ENCODE data around the gene NDST4.
A peak's percentile ranks its signal among the peaks of the same experiment; 100 is the strongest.

The NDST4 gene

DNA sequence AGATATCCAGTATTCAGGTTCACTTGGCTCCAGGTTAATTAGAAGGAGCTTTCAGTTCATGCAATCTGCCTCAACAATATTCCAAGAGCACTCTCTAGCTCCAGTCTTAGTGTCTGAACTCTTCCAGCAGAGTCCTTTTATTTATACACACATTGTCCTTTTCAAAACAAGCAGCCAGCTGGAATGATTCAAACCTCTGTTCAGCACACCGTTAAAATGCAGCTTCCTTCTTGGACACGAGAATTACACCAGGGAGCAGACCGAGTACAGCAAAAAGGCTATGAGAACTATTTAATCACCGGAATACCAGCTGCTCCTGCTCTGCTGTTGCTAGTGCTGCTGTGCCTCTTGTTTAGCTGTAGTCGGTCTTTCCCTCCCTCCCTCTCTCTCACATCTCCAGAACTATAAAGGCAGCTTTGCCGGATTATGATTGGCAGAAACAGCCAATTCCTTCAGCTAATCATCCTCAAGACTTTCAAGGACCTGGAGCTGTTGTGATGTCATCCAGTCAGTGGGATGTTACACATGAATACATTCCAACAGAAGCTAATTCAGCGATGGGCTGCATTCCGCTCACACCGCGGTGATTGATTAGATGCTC is at the start of gene NDST4:
TSS of gene NDST4 (minus strand) at position 115 of the 601 bp plus-strand sequence. CDS start 36,584 bp downstream, outside the sequence.
- no peak for FAIRE-seq

DNA sequence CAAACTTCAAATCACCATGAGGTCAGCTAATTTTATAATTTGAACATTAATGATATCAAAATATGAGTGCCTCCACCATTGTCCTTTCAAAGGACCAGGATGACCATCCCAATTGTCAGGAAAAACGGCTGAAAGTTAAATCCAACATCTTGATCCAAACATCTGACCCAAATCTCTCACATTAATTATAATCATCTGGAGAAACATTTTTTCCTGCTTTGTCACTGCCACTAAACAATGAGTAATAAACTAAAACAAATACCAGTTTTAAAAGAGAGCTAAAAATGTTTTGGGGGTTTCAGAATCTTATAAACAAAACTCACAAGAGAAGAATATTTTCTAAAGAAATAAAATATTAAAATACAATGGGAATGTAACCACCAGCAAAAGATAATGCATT is 45.7 kb upstream of the NDST4 start:
- FAIRE-seq, result no peak

DNA sequence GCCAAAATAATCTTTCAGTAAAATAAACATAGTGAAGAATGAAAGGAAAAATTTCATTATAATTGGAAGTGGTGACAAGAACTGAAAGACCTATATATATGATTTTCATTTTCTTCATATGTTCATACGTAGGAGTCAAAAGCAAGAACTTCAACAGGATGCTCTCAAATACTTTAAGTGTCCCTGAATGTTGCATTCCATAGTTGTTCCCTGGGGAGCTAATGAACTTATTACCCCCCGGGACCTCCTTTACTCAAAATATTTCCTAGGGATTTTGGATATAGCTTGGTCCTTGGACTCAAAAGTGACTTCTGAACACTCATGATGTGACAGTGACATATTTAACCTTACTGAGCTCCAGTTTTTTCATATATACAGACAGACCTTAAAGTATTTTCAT is 44.9 kb upstream of the NDST4 start:
- FAIRE-seq, result no peak

DNA sequence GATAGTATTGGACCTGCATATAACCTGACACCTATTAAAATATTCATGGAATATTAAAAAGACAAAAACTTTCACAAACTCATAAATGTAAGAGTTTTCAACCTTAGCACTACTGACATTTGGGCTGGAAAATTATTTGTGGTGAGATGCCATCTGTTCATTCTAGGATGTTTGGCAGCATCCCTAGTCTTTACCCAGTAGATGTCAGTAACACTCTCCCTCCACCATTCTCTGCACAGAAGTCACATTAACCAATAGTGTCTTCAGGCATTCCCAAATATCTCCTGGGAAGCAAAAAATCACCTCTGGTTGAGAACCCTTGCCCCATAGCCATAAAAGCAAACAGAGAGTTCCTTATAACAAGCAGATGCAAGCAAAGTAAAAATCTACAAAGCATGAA is 41.4 kb upstream of the NDST4 start:
- FAIRE-seq, result no peak

DNA sequence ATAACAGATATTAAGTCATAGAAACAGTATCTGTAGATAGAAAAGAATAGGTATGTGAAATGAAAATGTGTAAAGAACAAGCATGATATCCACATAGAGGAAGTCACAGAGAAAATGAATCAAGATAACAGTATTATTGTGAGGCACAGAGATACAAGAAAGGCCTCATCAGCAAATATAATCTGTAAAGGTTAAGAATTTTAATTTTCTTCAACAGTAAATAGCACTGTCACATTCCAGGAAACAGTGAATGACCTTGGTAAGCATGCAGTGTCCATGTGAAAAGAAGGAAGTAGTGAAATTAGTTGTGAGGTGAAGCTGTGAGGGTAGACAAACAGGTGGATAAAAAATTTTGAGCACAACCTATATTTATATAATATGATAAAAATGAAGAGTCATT is 39.5 kb upstream of the NDST4 start:
- FAIRE-seq, result no peak

DNA sequence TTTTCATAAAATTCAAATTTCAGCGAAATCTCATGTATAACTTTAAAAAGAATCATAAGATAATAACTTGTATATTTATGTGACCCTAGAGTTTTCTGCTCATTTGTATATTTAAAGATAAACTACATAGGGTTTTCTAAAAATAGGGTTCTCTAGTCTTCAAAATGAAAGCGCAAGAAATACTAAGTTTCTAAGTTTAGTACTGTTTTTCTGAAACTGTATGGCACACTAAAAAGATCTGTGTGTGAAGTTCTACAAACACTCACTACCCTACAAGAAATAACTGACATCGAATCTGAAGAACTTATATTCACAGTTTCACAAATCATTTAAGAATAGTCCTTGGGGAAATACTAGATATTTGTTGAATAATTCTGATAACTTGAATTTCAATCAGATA is 38.7 kb upstream of the NDST4 start:
- FAIRE-seq, result peak; percentile 11

DNA sequence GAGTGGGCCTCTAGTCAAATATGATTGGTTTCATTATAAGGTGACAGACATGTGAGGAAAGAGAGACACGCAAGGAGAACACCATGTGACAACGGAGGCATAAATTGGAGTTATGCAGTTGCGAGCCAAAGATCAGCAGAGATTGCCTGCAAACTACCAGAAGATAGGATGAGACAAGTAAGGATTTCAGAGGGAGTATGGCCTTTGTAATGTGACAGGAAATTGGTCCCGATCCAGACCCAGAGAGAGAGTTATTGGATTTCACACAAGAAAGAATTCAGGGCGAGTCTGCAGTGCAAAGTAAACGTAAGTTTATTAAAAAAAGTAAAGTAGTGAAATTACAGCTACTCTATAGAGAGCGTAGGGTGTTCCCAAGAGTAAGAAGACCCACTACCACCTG is 35.7 kb upstream of the NDST4 start:
- no peak for FAIRE-seq

DNA sequence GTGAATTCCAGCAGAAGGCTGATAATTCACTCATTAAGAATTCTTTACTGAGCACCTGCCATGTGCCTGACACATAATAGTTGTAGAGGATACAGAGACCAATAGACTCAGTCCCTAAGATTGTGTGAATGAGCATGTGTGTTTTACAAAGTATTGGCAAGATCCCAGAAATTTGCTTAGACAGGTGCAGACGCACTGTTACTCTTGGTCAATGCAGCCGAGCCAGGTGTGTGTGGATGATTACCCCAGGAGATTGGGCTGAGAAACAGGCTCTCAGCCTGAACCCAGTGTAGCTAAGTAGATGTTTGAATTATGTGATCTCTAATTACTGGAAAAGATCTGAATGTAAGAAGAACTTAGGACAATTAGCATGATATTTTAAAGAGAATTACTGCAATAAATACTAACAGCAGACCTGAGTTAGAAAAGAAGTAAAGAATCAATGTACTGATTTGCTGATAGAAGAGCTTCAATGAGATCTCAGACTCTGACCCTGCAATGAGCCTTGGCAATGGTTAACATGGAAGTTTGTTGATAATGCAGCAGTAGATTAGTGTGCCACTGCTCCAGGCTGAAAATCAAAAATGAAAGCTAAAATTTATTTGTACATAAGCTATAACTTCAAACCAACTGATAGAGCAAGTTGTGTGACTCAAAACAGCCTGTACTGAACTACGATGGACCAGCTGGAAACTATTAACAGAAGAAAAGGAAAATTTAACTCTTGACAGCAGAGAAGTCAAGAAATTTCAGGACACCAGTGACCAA is 32.2 kb upstream of the NDST4 start:
- FAIRE-seq, result no peak

DNA sequence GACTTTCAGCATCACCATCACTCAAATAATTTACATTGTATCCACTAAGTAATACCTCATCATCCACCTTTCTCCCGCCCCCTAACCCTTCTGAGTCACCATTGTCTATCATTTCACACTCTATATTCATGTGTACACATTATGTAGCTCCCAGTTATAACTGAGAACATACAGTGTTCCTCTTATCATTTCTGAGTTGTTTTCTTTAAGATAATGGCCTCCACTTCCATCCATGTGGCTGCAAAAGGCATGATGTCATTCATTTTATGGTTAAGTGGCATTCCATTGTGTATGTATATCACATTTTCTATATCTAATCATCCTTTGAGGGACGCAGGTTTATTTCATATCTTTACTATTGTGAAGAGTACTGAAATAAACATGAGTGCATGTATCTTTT is 14.6 kb upstream of the NDST4 start:
- no peak for FAIRE-seq

DNA sequence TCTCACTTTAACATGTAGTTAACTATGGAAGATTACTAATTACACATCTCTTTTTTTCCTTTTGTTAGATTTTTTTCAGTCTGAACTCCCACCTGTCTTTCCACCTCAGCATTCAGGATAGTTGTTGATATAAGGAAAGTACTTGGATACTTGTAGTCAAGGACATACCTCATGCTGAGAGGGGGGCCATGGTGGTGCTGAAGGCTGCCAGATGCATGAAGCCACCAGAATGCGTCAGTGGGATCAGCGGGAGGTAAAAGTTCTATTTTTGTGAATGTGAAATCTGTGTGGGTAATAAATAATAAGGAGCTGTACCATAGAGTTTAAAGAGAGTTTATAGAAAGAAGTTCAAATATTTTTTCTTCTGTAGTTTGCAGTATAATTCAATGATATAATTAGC is 13.1 kb upstream of the NDST4 start:
- no peak for FAIRE-seq

DNA sequence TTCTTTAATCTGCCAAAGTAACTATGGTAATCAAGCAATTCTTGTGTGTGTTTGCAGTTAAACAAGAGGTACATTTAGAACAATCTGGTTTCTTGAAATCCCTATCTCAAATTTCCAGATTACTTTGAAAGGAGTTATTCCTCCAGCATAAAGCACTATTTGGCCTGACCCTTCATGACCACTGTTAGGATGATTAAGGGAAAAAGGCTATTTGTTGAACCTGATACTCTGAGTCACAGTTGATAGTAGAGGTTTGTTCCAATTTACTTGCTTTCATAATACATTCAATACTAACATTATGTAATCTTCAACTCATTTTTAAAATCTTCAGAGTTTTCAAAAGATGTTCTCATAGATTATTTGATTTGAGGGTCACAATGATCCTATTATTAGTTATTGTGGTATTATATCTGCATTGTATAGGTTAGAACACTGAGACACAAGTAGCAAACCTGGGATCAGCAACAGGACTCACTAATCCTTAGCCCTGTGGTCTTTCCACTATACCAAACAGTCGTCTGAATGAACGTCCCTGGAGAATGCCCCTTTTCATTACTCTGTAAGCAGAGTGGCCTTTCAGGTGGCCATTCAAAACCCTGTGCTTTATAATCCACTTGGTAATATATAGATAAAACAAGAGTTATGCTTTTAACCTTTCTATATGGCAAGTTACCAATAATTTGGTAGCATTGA is 8.1 kb upstream of the NDST4 start:
- FAIRE-seq, result no peak

DNA sequence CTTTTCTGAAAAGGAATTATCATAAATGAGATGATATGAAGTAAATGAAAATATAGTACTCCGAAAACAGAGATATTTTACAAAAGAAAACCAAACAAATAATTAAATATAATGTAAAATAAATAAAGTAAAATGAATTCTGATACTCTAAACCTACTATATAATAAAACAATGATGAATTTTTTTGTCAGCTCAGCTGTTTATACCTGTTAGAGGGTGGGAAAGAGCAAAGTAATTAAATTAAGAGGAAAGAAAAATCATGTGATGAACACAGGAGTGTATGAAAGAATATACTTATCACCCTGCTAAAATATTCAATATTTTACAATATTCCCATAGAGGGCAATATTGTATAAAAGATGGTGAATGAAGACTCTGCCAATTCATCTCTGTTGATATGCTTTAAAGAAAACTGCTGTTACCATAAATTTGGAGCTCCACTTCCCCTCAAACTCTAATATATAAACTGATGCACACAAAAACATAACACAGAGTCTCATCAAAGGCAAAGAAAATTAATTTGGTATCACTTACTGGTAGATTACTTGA is 6.5 kb upstream of the NDST4 start:
- FAIRE-seq, result peak; percentile 76

DNA sequence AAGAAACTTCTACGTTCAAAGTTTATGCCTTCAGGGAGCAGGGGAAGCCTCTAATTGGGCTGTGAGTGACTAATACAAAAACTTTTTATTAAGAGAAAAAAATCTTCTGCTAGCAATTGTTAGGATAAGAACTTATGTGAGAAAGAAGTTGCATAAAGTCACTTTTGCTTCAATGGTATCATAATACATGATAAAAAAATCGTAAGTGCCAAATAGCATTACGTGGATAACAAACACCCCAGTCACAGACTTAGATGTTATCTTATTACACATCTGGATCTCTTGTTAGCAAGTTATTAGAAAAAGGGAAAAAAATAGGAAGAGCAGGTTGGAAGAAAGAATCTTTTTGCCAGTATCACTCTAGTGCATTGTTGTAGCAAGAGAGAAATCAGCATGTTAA is 4.2 kb upstream of the NDST4 start:
- FAIRE-seq, result no peak

DNA sequence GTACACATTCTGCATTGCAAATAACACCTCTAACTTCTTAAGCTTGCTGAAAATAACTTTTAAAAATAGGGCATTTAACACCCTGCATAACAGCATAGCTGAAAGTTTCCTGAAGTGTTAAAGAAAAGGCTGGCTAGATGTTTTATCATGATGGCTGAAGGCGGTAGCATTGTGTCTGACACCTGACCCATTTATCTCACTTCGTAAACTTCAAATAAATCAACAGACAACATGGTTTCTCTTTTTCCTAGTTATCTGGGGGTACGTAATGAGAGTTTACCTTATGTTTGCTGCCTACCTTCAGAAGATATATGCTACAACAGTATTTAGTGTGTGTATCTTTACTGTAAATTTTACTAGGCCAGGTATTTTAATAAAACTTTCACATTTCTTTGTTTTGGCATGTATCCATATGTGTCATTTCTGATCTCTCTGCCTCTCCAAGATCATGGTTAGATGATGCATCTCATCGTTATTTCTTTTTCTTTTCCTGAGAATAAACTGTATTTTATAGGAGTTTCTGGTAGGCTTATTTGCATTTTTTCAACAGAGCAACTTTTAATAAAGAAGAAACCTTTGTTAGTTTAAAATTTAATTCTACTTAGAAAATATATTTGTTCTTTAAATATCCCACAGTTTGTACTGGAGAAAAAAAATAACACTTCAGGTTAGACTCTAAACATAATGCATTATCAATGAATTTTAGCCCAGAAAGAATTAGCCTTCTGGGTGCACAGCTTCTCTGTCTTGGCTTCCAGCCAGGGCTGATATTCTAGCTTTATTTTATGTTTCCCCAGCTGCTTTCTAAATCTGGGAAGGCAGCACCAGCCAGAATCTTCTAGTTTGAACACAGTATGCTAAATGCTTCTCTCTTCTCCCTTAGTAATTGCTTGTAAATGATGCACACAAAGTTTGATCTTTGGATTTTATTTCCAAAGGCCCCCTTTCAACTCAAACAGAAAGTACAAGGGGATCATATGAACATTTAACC is 2.9 kb downstream of the NDST4 start:
- FAIRE-seq, result no peak

DNA sequence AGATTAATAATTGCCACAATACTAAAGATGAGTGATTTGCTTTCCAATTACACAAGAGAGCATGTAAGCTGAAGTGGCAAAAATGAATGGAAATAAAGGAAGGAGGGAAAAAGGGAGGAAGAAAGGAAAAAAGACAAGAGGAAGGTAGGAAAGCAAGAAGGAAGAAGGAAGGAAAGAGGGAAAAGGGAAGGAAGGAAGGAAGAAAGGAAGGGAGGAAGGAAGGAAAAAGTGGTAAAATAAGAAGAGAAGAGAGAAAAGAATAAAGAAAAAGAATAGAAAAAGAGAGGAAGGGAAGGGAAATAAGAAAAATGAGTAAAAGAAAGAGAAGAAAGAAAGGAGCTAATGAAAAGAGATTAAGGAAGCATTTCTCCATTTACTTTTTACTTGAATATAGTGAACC is 4.6 kb downstream of the NDST4 start:
- no peak for FAIRE-seq

DNA sequence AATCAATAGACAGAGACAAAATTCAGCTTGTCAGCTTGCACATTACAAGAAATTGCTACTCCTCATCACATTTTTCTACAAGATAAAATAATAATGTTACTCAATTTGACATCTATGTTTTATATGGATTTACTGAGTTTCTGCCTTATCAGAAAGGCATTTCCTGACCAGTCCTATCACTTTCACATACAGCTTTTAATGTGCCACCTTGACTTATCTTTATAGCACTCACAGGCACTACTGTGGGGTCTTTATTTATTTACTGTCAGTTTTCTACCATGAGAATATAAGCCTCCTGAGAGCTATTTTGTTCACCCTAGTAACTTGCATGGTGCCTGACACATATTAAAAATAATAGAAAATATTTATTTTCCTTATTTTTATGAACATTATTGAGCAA is 6.0 kb downstream of the NDST4 start:
- FAIRE-seq, result no peak

DNA sequence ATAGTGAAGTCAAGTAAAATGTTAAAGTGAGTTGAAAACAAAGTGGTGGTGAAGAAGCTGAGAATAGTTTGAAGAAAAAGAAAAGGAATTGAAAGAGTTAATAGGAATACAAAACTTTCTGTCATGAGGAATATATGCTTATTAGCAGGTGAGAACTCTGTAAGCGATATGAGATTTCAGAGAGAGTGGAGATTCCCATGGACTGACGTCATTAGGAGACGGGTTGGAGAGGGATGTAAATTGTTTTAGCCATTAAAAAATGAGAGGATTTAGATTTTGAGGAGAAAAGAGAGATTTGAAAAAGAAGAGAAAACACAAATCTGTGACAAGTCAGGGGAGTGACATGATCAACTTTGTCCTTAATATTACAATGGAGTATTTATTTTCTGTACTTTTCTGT is 11.7 kb downstream of the NDST4 start:
- FAIRE-seq, result no peak

DNA sequence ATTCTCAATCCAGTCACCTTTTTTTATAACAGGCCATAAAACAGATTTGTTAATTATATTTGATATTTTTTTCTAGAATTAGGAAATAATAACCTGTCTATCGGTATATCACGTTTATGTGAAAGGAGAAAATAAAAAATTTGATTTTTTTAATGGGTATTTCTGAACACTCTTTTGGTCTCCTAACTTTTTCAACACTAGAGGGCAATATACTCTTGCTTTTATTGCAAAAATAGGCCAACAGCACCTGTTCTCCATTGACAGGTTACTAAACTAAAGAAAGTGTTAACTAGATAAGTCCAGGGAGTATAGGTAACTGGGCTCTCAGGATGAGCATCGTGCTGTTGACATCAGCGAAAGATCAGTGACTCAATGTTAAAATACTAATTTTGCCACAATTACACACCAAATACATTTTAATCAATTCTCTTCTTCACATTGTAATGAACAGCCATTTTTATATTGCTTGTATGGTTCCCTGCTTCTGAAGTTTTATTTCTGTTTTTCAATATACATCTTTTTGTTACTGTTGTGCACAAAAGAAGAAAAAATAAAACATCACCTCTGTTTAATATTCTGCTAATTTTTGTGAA is 22.8 kb downstream of the NDST4 start:
- peak; percentile 95 for FAIRE-seq

DNA sequence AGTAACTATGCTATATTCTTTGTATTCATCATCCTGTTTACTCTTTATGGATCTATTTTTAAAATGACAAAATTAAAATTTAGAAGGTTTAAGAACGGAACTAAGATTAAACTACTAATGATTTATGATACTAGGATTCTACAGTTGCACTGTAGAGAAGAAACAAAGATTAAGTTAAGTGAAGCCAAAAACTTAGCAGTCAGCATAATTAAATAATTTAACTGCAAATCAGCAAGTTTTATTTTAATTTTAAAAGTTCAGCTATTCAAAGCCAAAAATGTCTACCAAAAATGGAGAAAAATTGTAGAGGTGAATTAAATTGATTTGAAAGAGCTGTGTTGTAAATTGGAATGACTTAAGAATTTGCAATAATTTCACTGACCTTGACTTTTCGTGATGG is 30.8 kb downstream of the NDST4 start:
- no peak for FAIRE-seq

DNA sequence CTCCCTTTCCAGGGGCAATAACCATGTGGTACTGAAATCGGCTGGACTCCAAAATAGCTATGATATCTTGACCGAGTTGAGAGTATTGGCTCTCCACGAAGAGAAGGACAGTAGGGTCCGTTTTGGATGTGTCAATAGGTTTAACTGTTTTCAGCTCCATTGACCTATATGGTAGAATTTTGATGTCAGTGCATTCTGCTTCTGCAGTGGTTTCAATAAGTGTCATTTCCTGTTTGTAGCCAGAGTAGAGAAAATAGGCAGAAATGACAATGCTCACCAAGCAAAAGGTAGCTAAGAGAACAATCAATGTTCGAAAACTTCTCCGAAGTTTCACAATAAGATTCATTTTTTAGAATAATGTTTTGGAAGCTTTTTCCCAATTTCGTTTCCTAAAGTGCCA is 36.7 kb downstream of the NDST4 start:
- FAIRE-seq, result no peak

DNA sequence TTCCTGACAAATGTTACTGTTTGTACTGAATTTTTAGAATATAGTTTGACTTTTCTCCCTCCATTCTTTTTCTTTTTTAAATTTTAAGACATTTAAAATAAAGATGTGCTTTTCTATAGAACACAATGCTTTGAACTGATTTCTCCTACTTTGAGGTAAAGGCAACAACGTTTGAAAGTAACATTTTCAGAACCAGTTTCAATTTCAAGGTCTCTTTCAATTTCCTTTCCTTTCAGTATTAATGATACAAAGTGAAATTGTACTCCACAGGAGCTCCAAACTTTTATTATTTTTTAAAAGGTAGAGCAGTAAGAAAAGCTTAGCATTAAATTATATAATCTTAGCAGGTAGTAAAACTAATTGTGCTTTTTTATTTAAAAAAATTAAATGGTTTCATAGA is 54.9 kb downstream of the NDST4 start:
- FAIRE-seq, result no peak

DNA sequence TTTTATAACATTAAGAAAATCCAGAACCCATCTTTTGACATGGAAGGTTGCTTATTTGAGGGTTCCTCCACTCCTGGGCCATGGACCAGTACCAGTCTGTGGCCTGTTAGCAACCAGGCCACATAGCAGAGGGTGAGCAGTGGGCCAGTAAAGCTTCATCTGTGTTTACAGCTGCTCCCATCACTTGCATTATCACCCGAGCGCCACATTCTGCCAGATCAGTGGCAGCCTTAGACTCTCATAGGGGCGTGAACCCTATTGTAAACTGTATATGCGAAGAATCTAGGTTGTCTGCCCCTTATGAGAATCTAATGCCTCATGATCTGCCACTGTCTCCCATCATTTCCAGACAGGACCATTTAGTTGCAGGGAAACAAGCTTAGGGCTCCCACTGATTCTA is 58.6 kb downstream of the NDST4 start:
- no peak for FAIRE-seq
